ENCODE data around the gene DUOXA1.

DNA sequence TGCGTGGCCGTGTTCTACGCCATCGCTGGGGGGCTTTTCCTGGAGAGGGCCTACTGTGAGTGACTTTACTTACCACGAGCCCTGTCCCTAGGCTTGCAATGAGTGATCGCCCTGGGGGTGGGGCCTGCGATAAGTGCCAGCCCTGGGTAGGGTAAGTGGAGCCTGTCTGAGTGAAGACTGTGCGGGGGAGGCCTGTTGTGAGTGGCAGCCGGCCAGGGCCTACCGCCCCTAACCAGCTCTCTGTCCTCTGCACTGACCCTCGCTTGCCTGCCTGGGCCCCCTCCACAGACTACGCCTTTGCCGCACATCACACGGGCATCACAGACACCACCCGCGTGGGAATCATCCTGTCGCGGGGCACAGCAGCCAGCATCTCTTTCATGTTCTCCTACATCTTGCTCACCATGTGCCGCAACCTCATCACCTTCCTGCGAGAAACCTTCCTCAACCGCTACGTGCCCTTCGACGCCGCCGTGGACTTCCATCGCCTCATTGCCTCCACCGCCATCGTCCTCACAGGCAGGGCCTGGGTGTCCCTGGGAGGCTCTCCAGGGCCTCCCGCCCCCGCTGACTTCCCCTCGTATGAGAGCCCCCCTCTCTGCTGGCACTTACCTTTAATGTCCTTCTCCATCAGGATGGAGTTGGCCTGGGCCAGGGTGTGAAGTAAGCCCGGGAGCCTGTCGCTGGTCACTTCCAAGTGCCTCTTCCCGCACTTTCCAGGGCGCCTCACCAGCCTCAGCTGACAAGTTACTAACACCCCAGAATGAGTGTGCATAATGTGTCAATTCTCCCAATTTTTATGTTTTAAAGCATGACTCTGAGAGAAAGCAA lies 22.5 kb upstream of the DUOXA1 start:
- TF ChIP-seq, protein P1, sequence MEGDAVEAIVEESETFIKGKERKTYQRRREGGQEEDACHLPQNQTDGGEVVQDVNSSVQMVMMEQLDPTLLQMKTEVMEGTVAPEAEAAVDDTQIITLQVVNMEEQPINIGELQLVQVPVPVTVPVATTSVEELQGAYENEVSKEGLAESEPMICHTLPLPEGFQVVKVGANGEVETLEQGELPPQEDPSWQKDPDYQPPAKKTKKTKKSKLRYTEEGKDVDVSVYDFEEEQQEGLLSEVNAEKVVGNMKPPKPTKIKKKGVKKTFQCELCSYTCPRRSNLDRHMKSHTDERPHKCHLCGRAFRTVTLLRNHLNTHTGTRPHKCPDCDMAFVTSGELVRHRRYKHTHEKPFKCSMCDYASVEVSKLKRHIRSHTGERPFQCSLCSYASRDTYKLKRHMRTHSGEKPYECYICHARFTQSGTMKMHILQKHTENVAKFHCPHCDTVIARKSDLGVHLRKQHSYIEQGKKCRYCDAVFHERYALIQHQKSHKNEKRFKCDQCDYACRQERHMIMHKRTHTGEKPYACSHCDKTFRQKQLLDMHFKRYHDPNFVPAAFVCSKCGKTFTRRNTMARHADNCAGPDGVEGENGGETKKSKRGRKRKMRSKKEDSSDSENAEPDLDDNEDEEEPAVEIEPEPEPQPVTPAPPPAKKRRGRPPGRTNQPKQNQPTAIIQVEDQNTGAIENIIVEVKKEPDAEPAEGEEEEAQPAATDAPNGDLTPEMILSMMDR (IDR thresholded peaks at IDR 0.05), result no peak
- TF ChIP-seq EZH2 (IDR thresholded peaks at IDR 0.05; ENCODE audit: borderline replicate concordance, insufficient read depth, low read depth, low read length, poor library complexity, severe bottlenecking), result no peak
